Fibroblast of skin of abdomen (primary cell): ENCODE data around the gene INSIG1. TPM values are rescaled to one million over a fixed set of nuclear protein-coding genes. Genes with fewer than 3 reads are reported as not detected.

Source experiments
- DNase-seq: peaks from one replicate; pipeline ENCODE4 v3.0.0-alpha.2; 2013
- polyA plus RNA-seq, 2 experiments: library from polyadenylated mRNA; unstranded; fragments of 120-200 nt; gene quantifications; one replicate each; pipeline ENCODE4 v1.2.1, GENCODE V29; 2013; ENCODE audit not compliant: insufficient read length in 2 of 2

The INSIG1 gene
- polyA plus RNA-seq (2013, experiment 1 of 2; ENCODE audit: insufficient read length) = 75.6 TPM
- 78.0 TPM for polyA plus RNA-seq (2013, experiment 2 of 2; ENCODE audit: insufficient read length)

DNA sequence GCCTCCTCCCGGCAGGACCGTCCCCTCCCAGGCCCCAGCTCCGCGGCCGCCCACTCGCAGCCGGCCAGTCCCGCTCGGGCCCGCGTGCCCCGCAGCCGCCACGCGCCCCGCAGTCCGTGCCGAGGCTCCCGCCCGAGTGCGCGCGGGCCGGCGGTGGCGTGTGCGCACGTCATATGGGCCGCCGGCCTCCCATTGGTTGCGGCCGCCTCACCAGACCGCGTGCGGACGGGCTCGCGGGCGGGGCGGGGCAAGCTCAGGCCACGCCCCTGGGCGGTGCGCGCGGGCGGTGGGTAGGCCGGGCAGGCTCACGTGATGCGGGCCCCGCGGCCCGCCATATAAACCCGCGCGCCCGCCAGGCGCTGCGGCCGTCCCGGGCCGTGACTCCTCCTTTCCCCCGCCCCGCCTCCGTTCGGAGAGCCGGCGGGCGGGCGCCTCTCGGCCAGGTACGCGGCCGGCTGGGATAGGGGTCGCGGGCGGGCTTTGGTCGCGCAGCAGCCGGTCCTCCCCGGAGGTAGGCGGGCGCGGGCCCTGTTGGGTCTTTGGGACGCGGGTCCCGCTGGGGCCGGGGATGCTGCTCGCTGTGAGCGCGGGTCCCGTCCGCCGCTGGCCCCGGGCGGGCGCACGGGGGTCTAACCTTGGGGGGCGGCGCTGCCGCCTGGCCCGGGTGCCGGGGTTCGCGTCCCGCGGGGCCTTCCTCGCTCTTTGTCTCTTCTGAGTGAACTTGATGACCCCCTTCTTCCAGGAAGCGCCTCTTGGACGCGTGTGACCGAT, at the start of gene INSIG1:
TSS of gene INSIG1 (plus strand) at position 362 of the 771 bp plus-strand sequence. CDS start at position 770, 408 bp downstream.
- DNase-seq = peak; percentile 96

DNA sequence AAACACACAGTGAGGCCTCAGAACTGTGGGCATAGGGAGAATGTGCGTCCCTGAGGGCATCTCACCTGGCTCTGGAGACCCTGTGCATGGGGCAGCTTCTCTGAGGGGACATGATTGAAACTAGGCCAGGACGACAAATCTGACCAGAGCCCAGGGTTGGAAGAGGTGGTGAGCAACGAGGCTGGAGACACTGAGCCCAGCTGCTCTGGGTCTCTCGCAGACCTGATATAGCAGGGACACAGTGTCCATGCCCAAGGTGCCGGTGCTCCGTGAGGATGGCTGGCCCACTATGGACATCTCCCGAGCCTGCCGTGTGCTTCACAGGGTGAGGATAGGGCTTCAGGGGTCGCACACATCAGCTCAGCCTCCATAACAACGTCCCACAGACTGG, 49.3 kb upstream of the INSIG1 start:
- no peak for DNase-seq

DNA sequence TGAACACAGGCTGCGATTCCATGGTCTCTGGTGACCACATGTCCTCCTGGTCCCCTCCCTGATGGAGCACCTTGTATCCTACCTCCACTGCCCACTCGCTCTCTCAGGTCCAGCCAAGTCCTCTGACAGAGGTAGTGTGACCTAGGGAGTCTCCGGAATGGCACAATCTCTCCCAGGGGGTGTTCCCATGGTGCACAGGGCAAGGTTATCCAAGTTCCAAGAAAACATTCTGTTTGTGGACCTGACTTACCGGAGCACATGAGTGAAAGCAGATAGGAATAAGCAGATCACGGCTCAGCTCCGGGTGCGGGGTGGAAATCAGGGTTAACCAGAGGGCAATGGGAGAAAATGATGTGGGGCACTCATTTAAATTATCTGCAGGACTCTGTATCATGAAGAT, 45.8 kb upstream of the INSIG1 start:
- DNase-seq = no peak

DNA sequence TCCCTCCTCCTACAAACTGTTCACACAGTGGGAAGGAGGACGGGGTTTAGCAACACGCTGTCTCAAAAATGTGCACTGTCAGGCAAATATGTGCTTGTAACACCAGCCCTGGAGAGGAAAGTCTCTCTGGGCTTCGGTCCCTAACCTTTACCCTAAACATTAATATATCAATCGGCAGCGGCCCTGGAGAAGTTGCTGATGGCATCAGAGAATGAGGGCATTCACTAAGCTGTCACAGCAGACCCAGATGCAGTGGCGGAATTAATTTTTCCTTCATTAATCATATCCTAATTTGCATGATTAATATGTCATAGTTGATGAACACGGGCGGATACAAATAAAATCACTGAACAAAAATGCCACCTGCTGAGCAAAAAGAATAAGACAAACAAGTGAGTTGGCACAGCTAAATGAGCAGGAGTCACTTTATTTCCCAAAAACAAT, 45.2 kb upstream of the INSIG1 start:
- peak; percentile 44 for DNase-seq

DNA sequence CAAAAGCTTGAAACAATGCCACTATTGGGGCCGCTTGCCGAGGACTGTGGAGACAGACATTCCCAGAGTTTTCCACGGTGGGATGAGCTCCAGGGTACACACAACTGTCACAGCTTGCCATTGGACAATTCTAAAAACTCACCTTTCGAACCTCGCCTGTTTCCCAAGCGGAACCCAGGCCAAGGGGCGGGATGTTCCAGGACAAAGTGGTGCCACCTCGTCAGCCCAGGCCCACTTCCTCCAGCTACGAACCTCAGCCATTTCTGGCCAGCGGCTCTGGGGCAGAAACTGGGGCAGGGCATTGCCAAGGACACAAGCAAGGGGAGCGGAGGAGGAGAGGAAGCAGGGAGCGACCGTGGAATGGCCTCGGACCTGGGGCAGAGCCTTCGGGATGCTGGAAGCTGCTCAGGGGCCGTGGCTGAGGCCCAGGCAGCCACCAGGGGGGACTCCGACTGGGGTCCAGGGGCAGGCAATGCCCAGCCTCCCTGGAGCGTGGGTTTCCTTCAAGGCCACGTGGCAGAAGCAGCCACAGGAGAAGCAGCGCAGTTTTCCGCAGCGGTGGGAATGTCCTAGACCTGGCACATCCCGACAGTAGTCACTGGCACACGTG, 44.7 kb upstream of the INSIG1 start:
- DNase-seq = no peak

DNA sequence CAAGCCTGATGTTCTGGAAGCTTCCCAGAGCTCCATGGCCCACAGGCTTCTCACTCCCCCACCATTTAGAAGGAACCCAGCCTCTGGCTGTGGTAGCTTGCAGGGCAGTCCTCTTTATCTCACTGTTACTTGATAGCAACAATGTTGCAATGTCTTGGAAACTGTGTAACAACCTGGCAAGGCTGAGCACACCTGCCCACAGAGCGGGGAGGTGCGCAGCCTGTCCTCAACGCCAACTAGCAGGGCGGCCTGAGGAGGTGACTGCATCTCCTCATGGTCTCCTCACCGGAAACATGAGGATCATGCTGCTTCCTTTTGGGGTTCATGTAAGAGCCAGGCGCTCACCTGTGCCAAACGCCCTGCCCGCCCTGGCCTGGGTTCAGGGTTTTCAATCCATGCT, 43.7 kb upstream of the INSIG1 start:
- DNase-seq = no peak

DNA sequence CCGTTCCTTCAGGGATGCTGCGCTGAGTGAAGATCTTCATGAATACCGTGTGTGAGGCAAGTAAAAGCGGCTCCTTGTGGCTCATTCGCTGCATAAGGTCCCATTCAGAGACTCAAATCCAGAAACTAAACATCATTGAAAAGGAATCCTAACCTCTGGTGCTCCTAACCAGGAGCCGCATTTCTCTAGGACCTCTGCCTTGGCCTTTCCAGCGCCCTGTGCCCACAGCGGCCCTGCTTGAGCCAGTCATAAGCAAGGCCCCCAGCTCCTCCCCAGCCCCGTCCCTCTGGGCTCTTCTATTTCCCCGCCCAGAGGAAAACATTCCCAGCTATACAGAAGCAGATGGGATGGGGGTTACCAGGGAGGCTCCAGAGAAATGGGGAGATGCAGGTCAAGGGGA, 42.6 kb upstream of the INSIG1 start:
- no peak for DNase-seq

DNA sequence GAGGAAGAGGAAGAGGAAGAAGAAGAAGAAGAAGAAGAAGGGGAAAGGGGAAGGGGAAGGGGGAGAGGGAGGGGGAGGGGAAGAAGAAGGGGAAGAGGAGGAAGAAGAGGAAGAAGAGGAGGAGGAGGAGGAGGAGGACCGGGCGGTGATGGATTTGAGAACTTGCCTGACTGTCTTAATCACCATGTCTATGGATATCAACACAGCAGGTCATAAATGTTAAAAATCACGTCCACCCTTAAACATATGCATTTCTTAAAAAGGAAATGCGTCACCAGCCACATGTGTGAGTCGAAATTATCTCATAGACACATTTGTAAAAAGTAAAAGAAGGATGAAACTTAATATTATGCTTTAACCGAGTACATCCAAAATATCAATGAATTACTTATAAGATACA, 42.1 kb upstream of the INSIG1 start:
- peak; percentile 30 for DNase-seq

DNA sequence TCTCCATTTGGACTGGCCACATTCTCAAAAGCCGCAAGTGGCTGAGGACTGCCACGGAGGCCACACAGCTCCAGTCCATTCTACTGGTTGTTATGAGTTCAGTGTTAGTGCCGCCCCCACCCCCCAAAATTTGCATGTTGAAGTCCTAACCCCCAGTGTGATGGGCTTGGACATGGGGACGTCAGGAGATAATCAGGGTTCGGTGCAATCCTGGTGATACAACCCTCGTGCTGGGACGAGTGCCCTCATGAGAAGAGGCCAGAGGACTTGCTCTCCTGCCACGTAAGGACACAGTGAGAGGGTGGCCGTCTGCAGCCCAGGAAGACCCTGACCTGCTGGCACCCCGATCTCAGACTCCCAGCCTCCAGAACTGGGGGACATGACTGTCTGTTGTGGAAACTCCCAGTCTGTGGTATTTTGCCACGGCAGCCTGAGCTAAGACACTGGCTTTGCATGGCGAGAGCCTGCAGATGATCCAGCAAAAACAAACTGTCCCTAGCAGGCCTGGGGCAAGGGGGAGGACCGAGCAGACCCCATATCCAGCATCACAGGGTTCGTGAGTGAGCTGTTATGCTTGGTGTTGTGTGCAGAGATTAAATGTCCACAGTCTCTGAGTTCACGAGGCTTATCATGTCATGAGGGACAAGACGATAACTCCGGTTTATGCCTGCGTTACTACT, 41.5 kb upstream of the INSIG1 start:
- no peak for DNase-seq

DNA sequence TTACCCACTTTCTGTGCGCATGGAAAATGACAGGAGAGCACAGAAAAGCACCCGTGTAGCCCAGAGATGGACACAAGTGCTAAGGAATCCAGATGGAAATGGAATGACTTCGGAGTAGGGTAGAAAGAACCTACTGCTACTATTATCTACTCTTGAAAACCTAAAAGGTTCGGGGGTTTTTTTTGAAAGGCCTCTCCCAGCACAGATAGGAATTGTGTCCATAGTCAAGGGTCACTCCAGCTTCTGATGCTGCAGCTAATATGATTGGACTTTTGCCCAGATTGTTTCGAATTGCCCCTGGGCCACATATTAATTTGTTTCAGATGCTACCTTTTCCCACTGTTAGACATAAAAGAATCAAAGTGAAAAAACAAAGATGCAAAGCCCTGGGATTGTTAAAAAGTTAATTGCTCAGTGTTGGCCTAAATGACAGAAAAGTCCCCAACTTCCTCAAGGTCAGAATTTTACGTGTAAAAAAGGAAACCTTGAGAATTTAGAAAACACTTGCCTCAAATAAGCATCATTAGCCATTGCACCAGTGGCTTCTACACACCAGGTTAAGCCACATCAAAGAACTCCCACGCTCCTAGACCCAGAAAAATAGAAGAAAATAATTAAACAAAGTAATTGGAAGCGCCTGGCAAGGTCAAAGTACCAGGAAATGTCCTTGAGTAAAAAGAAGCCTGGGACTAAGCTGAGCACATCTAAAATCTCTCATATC, 40.8 kb upstream of the INSIG1 start:
- DNase-seq = no peak

DNA sequence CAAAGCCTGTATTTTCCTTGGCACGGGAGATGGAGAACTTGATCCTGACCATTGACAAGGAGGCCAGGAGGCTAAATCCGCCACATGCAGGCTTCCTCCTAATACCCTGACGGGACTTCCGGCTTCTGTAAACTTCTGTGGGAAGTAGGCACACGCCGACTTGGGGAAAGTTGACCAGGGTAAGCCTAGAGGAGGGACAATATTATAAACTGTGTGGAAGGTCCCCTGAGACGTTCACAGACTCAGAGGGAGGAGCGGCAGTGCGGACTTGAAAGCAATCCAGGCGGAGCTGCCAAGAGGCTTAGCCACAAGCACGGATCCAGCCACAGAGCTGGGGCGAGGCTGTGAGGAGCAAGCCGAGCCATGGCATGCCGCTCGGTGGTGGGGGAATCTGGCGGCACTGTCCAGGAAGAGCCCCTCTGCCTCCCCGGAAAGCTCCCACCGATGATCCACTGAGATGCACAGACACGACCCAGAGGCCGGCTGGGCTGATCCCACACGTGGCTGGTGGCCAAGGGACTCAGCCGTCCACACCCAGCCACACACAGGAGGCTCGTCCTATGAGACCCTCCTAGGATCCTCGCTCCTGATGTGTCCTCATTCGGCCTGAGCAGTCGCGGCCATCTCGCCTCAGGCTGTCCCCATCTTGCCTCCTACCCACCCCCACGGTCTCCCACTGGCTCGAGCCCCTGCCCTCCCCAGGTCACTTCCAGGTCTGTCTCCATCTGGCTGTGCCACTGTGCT, 40.0 kb upstream of the INSIG1 start:
- DNase-seq = peak; percentile 73

DNA sequence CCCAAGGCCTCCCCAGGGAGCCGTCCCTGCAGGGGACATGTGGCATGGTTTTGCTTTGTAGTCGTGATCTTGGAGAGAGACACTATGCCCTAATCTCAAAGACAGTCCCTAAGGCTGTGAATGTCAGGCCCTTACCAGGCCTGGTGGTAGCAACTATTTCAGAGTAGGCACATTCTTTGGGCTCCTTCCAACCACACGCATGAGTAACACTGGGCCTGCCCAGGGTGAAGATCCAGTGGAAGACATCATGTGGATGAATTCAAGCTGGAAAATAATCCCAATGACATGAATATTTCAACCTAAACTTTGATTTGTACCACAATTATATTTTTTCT, 39.5 kb upstream of the INSIG1 start:
- peak; percentile 88 for DNase-seq

DNA sequence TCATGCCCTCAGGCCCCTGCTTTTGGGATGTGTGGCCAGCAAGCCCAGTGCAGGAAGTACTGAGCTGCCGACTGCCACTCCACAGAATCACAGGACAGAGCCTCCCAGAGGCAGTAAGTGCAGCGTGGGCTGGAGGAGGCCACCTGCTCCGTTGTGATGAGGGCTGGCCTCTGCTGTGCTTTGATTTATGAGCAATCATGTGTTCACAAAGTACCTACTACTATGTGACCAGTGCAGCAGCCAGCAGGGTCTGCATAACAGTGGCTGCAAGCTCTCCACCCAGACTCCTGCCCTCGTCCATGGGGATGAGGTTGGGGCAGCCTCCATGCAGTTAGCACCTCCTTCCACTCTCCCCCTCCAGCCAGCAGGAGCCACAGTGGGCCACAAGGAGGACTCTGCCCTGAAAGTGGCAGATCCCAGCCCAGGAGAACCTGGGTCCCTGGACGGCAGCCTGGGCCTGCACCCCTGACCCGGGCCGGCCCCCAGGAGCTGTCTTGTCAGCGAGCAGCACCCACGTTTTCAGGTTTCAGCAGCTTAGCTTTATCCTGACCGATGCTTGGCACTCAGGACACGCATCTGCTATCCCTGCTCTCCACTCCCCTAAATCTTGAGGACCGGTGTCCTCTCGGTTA, 37.7 kb upstream of the INSIG1 start:
- DNase-seq = no peak

DNA sequence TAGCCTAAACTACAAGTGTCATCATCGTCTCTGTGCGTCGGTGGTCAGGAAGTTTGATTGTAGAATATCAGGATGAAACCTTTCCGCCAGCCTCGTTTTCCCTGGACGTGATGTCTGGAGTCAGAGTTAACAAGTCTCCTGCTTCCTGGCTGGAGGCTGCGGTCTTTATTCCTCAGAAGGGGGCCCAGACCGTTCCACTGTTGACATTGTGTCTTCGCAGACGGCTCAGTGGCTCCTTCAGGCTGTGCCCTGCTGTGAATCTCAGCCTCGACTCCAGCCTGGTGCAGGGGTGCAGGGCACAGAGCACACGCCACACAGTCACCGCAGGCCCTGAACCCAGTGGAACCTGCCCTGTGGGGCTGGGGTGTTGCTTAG, 37.2 kb upstream of the INSIG1 start:
- DNase-seq = no peak

DNA sequence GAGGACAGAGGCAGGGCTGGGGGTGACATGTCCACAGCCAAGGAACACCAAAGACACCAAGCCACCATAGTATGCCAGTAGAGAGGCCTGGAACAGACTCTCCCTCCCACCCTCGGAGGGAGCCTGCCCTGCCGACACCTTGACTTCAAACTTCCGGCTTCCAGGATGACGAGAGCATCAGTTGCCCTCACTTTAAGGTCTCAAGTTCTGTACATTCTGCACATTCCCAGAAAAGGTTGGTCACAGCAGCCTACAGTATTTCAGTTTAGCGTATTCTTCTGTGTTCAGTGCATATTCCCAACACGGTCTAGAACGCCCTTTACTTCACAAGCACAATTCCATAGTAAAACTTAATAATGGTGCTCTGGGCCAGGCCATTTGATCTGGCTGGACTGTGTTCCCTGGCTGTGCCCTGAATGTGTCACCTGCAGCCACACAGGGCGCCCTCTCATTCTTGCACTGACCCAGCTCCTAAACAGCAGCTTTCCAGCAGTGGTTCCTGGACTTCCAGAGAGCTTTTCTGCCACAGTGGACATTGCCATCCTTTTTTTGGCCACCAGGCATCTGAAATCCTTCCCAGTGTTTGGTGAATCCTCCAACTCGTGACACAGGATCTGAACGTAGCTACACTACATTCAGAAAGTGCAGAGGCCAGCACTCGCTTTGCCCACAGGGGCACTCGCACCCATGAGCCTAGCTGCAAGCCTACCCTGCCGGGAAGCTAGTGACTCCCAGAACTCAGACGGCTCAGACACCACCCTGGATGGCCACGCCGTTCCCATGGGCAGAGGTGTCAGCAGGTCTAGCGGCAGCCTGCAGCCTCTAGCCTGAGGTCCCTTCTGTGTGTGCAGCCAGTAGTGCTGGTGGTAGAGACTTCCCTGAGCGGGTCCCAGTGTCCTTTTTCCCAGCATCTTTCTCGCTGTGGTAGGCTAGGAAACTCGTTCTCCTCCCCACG, 36.4 kb upstream of the INSIG1 start:
- no peak for DNase-seq

DNA sequence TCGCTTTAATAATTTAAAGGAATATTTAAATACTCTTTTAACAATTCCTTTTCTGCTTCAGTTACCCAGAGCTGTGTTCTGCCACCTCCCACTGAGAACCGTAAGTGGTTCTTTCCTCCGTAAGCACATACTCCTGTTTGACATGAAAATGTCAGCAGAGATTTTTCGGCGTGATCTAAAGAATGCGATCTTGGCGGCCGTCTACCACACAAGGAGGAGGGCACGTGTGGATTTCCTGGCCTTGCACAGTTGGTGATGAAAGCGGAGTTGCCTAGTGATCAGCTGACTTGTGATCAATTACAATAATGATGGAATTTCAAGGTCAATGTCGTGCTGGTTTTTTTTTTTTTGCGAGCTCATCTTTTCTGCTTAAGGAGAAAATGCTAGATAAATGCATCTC, 35.6 kb upstream of the INSIG1 start:
- DNase-seq = peak; percentile 49

DNA sequence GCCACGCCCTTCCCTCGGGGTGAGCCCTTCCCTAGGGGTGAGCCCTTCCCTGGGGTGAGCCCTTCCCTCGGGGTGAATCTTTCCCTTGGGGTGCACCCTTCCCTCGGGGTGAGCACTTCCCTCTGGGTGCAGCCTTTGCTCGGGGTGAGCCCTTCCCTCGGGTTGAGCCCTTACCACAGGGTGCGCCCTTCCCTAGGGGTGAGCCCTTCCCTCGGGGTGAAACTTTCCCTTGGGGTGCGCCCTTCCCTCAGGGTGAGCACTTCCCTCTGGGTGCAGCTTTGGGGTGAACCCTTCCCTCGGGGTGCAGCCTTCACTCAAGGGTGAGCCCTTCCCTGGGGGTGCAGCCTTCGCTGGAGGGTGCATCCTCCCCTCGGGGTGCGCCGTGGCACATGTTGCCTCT, 34.6 kb upstream of the INSIG1 start:
- no peak for DNase-seq

DNA sequence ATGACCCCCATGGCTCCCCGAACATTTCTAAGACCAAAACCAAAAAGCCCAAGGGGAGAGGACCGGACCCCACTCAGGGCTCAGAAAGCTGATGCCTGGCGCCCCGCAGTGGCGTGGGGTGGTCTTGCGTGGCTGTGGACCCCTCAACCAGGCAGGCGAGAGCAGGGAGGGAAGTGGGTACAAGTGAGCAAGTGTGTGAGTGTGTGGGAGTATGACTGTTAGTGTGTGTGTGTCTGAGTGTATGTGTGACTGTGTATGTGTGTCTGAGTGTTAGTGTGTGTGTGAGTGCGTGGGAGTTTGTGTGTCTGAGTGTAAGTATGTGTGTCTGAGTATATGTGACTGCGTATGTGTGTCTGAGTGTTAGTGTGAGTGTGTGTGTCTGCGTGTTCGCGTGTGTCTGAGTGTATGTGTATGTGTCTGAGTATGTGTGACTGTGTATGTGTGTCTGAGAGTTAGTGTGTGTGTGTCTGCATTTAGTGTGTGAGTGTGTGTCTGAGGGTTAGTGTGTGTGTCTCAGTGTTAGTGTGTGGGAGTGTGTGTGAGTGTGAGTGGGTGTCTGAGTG, 34.0 kb upstream of the INSIG1 start:
- no peak for DNase-seq

DNA sequence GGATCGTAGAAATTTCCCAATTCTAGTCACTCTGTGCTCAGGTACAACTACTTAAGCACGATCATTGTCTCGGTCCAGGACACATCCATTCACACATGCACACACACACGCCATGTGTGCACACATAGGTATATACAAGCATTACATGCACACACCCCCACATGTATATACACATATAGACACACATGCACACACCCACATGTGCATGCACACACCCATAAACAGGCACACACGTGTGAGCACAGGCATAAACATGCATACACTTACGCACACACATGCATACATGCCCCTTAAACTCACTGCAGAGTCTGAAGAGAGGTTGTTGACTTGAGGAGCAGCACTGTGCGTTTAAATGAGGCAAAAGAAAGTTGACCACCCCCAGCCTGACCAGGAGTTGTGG, 32.5 kb upstream of the INSIG1 start:
- no peak for DNase-seq

DNA sequence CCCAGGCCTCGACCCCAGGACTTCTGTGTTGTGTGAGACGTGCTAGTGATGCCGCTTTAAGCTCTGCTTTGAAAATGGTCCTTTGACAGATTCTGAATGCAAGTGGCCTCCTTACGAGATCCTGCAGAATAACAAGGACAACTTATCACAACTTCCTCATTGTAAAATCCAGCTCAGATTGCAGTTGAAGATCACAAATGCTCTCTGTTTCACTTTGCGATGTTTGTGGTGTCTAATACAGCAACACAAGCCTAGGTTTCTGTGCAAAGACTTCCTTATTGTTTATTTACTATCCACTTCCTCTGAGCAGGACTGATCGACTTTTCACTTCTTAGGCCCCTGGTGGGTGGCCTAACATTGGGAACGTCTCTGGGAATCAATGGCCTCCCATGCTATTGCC, 31.7 kb upstream of the INSIG1 start:
- no peak for DNase-seq
